NCI-H69 (cell line): Measurements from ENCODE around the gene ZKSCAN7.
A peak's percentile ranks its signal among the peaks of the same experiment; 100 is the strongest.
"Not testable (repeated sequence)": the region's sequence is repeated elsewhere in the genome, so short reads cannot be mapped to it uniquely, and the experiment has no call there.

Source experiments
- DNase-seq: peaks from one replicate; lab custom pipeline; 2025; lab: John Stamatoyannopoulos, UW

The ZKSCAN7 gene

DNA sequence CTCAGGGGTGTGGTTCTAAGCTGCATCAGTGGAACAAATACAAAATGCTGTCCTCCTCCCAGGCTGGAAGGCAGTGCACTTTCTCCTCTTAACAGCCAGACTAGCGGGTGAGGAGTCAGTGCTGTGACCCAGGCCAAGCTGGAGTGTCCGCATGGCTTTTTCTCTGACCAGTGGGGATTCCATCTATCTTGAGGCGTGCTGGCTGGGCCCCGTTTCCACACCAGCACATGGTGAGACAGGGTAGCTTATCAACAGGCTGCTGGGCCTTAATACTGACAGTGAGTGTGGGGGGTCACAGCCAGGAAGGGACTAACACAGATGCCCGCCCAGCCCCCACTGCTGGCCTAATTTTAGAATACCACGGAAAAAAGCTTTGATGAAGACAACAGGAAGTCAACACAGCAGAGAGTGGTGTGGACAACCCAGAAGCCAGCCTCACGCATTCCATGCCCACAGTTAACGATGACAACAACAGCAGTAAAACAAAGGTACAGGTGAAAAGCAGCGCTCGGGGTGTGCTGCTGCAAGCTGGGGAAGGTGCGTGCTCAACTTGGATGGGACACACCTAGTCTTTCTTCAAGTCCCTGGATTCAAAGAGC, 22.5 kb downstream of the ZKSCAN7 start:
- not testable (repeated sequence) for DNase-seq

DNA sequence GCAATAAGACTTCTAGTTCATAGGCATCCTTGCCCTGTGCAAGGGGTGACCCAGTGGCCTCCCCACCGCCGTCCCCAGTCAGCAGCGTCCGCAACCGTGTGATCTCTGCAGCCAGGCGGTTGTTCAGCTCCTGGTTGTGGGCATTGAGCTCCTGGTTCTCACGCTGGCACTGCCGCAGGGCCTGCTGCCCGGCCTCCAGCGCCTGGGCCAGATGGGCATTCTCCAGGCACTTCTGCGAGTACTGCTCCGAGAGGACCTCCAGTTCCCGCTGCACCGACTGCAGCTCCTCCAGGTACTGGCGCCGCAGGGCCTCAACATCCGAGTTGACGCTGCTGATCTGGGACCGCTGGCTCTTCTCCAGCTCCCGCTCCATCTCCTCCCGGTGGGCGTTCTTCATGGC, 23.3 kb downstream of the ZKSCAN7 start:
- not testable (repeated sequence) for DNase-seq

DNA sequence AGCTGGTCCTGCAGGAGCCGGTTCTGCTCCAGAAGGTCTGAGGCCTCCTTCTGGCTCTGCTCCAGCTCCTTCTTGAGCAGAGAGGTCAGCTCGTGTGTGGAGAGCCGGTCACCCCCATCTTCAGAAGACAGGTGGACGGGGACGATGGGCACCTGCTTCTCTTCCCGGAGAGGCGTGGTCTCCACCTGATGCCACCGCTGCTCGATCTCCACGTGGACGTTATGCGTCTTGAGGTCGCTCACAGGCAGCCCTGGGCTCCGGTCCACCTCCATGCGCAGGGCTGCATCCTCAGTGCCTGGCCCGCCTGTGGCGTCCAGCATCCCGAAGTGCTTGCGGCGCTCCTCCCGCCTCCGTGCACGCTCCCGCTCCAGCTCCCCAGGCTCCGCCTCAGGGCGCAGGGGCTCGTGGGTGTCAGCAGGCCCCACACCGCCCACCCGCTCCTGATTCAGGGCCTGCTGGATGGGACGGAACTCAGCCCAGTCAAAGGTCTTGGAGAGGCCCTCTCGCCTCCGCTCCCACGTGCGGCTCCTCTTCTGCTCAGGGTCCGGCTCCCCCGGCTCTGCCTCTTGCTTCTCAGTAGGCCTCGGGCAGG, 24.0 kb downstream of the ZKSCAN7 start:
- DNase-seq = not testable (repeated sequence)

DNA sequence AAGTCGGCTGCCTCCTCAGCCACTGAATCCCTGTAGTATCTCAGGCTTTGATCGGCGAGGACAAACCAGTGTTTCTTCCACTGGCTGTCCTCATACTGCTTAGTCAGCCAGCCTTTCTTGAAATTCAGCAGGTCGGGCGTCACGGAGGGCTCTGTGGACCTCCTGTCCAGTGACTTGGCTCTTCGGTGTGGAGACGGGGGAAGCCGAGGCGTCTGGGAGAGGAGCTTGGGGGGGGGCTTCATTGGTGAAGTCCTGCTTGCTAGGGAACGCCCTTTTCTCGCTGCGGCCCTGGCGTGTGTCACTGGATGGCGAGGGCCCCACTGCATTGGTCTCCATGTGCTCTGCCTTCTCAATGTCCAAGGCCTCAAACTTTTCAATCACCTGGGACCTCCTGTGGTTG, 24.8 kb downstream of the ZKSCAN7 start:
- DNase-seq = not testable (repeated sequence)

DNA sequence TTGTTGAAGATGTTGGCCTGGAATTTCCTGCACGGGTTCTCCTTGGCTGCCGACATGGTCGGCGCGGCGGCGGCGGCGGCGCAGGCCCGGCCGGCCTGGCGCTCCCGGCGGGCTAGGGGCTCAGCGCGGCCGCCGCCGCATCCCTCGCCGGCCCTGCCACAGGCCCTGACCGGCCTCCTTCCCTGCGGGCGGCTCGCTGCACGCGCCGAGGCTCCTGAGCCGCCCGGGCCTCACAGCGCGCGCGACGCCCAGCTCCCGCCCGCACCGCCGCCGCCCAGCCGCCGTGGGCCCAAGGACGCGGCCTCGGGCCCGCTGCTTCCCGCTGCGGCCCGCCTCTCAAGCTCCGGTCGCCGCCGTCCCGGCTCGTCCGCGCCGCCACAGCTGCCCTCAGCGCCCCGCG, 26.0 kb downstream of the ZKSCAN7 start:
- not testable (repeated sequence) for DNase-seq

DNA sequence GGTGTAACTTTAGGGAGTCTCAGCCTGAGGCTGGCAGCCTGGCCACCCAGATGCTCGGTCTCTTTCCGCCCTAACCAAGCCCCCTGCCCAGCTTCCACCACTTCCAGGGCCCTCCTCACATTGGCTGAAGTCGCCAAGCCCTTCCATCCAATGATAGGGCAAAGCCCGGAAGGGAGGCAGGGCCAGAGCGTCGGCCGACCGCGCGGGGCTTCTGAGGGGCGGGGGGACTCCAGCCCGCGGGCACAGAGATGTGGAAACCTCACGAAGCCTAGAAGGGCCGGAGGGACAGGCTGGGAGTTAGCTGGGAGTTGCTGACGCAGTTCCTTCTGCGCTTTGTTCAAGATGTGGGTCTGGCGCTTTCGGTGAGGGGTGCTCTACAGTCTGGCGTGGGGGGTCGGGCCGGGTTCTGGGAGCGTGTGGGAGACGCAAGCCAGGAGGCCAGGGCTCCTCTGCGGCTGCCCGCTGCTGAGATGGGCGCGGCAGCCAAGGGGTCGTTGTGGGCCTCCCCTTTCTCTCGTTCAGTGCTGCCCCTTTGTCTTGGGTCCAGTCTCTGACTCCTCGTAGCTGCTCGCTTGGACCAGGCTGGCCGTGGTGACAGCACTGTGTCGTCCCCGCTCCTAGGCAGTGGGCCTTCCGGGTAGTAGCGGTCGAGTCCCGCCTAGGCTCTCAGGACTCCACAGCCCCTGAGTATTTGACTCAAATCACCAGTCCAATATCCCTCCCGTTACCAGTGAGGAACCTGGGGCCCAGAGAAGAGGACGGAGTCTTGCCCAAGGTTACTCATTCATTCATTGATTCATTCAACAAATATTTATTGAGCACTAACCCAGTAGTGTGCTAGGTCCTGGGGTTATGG, 29.9 kb downstream of the ZKSCAN7 start, which contains the start of gene ZNF660:
TSS of gene ZNF660 (plus strand) at position 319 of the 856 bp plus-strand sequence. CDS start 9,230 bp downstream, outside the sequence.
- DNase-seq = peak; percentile 94

DNA sequence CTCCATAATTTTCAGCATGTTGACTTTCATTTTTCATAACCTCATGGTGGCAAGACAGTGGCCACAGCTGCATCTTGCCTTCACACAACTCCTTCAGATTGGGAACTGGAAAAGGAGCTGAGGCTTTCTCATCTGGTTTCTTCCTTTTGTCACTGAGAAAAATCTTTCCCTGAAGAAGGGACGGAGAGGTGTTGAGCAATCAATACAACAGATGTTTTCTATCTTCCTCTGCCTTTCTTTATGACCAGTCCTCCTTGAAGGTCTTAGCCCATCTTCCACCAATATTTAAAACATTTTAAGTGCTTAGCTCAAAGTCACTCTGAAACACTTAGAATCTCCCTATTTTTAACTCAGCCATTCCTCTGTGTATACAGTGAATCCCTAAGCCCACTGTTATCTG, 41.6 kb downstream of the ZKSCAN7 start:
- DNase-seq = no peak

DNA sequence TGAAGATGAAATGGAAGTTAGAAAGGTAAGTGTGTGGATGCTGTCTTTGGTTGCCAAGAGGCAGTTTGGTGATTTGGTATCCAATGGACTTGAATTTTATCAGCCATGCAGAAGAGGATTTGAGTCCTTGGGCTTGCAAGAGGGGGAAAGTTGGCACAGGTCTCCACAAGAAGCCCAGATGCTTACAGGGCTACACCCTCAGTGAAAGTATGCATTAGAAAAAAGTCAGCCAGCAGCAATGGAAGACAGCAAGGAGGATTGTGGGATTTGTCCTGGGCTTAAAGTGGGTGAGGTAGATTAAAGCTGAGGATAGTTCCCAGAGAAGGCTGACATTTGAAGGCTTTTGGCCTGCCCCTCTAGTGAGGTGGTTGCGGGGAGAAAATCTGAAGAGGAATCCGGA, 46.8 kb downstream of the ZKSCAN7 start:
- no peak for DNase-seq

DNA sequence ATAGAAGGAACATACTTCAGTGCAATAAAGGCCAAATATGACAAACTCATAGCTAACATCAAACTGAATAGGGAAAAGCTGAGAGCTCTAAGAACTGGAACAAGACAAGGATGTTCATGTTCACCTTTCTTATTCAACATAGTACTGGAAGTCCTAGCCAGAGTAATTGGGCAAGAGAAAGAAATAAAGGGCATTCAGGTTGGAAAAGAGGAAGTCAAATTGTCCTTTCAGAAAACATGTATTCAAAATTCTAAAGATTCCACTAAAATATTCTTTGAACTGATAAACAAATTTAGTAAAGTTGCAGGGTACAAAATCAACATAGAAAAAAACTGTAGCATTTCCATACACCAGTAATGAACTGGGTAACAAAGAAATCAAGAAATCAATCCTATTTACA, 57.7 kb downstream of the ZKSCAN7 start:
- no peak for DNase-seq
